ENCODE data around the gene FRY.
"Not testable (repeated sequence)": the region's sequence is repeated elsewhere in the genome, so short reads cannot be mapped to it uniquely, and the experiment has no call there.

Gene FRY

DNA sequence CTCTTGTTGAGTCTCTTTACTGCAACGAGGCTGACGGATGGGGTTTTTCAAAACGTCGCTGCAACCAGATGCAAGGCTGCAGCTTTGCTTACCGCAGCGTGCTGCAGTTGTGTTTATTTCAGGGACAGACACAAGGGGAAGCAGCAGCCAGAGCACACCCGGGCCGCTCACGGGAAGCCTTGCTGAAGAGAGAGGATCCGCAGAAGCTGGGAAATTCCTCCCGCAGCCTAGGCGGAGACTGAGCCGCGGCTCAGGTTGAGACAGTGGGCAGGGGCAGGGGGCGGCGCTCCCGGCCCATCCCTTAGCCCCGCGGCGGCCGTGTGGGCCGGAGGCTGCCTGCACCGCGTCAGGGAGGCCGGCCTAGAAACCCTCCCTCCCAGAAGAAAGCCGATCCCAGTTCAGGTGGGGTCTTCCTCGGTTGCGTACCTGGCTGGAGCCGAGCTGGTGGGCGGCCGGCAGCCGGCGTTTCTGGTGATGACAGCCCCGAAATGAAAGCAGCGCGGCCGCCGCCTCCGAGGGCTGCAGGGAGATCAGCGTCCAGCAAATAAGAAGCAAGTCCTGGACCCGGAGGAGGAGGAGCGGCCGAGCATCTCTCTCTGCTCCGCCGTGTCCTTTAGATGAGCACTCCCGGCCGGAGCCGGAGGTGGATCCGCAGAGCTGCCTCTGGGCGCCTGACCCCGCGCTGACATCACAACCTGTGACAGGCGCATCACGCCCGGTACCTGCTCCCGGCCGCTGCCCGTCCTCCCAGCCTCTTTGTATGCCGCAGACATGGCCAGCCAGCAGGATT, at the start of gene FRY:
Gene FRY, plus strand, starts transcription at position 750 of the 790 bp plus-strand sequence. Its CDS starts 22 bp downstream, at position 772.
- peak; percentile 38 for DNase-seq (ENCODE audit: low spot score)

DNA sequence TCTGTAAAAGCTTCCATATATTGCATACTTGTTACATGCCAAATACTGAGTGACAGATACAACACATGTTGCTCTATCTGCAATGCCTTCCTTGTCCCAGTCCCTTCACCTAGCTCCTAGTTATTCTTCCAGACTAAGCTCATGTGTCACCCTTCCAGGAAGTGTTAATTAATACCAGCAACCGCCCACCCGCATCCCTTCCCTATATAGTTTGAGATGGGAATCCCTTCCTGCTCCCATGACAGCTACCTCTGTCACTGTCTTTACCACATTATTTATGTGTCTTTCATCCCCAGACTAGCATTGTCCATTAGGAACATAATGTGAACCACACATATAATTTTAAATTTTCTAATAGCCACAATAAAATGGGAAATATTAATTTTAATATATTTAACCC, 49.5 kb upstream of the FRY start:
- no peak for DNase-seq (ENCODE audit: low spot score)

DNA sequence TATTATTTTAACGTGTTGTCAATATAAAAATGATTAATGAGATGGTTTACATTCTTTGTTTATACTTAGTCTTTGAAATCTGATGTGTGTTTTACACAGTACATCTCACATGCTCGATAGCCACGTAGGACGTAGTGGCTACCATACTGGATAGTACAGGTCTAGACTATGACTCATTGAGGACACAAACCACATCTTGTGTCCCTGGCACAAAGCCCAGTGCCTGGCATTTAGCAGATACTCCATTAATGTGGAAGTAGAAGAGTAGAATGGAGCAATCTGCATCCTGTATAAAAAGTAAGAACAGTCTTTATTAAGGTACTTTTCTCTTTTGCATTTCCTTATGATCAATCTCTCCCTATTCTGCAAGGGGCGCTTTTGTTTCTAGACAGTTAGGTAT, 49.0 kb upstream of the FRY start:
- DNase-seq (ENCODE audit: low spot score), result peak; percentile 10

DNA sequence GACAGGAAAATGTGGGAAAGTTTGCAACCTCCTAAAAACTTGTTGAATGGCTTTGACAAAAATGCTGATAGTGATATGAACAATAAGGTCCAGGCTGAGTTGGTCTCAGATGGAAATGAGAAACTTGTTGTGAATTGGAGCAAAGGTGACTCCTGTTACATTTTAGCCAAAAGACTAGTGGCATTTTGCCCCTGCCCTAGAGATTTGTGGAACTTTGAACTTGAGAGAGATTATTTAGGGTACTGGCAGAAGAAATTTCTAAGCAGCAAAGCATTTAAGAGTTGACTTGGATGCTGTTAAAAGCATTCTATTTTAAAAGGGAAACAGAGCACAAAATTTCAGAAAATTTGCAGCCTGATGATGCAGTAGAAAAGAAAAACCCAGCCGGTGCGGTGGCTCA, 47.9 kb upstream of the FRY start:
- not testable (repeated sequence) for DNase-seq (ENCODE audit: low spot score)

DNA sequence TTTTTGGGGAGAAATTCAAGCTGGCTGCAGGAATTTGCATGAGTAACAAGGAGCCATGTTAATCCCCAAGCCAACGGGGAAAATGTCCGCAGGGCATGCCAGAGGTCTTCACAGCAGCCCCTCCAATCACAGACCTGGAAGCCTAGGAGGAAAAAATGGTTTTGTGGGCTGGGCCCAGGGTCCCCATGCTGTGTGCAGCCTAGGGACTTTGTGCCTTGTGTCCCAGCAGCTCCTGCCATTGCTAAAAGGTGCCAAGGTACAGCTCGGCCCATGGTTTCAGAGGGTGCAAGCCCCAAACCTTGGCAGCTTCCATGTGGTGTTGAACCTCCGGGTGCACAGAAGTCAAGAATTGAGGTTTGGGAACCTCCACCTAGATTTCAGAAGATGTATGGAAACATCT, 47.2 kb upstream of the FRY start:
- not testable (repeated sequence) for DNase-seq (ENCODE audit: low spot score)

DNA sequence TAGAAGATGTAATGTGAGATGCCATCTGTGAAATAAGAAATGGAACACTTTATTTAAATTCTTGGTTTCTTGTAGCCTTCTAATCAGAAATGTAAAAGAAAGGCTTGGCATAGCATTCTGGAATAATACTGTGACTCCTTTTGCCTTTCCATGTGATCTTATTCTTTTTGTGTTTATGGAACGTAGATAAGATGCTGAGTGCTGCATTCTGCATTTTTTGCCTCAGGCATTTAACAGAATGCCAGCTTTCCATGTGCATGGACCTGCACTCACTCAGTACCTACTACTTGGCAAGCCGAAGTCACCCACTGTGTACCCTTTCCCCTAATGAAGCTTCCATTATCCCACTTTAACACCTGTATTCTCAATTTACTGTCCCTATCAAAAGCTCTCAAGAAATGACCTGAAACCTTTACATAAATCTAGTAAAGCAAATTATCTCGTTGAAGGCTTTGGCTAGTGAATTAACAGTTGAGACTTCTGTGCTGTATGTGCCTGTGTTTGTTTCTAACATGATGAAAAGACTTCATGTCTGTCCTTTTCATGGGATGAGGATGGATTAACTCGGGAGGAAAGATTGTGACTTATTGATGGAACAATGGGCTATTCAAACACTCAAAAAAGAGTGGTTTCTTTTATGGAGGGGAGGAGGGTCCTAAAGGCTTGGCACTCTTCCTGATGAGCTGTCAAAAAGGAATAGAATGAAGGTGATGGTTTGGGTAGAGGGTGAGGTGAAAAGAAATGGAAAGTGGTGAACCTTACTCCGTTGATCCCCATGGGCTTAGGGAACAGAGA, 44.7 kb upstream of the FRY start:
- DNase-seq (ENCODE audit: low spot score), result no peak

DNA sequence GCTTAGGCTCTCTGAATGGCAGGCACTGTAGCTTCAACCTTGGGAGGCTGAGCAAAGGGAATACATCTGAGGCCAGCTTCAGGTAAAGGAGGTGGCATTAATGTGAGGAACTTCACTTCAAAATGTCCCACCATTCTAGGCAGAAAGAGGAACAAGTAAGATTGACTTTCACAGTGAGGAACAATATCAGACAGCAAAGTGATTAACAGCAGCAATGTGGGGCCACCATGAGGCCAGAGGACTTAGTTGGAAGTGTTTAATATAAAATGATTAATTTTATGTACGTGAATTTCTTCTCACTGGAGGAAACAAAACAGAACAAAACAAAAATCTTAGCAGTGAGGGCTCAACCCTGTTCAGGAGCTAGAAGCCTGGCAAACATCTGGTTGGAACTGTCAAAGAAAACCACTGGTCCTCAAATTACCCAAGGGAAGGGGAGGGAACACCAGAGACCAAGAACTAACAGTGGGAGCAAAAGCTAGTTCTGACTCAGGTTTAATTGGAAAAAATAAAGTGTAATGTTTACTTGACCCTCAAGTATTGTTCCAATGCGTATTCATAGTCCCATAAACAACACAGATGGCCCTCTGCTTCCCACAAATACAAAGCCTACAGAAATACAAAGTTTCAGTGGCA, 43.9 kb upstream of the FRY start:
- DNase-seq (ENCODE audit: low spot score), result no peak

DNA sequence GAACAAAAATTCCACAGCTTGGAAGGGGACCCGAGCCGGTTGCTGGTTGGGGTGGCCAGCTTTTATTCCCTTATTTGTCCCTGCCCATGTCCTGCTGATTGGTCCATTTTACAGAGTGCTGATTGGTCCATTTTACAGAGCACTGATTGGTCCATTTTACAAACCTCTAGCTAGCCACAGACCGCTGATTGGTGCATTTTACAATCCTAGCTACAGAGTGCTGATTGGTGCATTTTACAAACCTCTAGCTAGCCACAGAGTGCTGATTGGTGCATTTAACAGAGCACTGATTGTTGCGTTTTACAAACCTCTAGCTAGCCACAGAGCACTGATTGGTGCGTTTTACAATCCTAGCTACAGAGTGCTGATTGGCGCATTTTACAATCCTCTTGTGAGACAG, 37.2 kb upstream of the FRY start:
- not testable (repeated sequence) for DNase-seq (ENCODE audit: low spot score)

DNA sequence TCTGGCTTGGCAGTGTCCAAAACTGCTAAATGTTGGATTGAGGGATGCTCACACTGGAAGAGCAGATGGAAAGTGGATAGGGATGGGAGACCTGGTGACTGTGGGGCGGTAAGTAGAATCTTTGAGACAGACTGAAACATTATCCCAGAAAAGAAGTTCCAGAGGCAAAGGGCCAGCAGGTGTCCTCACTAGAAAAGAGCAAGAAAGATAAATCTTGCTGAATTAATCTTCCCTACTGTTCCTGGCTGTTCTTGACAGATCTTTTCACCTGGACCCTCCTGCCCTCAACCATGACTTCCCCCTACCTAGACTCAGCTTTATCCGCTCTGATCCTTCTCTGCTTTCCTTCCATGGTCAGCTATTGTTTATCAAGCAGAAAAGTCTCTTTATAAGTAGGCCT, 35.0 kb upstream of the FRY start:
- no peak for DNase-seq (ENCODE audit: low spot score)

DNA sequence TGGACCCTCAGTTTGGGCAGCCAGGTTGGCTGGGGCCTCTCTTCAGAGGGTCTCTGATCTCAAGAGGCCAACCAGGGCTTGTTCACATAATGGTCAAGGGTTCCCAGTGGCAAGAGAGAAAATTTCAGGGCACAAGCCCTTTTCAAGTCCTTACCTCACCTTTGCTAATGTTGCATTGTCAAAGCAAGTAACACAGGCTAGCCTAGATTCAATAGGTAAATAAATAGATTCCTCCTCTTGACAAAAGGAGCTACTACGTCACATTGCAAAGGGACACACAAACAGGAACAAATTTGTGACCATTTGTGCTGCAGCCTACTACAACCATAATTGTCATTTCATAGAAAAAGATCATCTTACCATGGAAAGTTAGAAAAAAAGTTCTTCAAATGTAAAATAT, 33.9 kb upstream of the FRY start:
- DNase-seq (ENCODE audit: low spot score), result no peak

DNA sequence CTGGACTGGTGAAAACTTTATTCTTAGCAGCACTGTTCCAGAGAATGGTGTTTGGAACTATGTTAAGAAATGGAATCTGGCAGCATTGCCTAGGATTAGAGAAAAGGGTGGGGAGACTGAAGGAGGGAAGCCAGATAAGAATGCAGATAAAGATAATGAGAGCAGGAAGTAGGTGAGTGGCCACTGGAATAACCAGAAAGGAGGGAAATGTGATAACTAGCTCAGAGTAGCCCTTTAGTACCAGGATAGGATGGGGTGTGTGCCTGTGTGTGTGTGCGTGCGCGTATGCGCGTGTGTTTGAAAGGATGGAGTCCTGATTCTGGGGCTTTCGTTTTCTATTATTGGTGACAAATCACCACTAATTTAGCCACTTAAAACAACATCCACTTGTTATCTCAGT, 33.4 kb upstream of the FRY start:
- no peak for DNase-seq (ENCODE audit: low spot score)

DNA sequence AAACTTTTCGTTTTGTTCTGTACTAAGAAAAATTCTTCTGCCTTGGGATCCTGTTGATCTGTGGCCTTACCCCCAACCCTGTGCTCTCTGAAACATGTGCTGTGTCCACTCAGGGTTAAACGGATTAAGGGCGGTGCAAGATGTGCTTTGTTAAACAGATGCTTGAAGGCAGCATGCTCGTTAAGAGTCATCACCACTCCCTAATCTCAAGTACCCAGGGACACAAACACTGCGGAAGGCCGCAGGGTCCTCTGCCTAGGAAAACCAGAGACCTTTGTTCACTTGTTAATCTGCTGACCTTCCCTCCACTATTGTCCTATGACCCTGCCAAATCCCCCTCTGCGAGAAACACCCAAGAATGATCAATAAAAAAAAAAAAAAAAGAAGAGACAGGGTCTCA, 30.8 kb upstream of the FRY start:
- not testable (repeated sequence) for DNase-seq (ENCODE audit: low spot score)

DNA sequence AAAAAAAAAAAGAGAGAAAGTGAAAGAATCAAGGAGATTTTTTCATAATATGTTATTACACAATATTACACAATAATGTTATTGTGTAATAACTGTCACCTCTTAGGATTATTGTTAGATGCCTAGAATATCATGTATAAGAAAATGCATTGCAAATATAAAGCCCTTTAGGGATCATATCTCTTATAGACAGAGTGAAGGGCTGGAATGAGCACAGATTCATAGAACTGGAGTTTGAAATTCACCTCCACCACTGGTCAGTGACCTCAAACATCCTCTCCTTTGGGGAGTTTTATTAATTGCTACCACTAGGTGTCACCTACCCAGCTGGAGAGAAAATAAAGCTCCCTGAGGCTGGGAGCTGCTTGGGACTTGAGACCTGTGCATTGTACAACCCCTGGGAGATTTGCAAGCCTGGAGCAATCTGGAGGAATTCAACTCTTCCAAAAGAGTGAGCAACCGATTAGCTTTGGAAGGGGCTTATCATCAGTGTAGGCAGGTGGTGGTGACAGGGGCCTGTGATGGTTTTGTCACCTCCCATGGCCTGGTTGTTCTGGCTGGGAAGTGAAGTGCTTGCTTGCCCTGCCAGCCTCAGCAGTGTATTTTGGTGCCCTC, 30.3 kb upstream of the FRY start:
- no peak for DNase-seq (ENCODE audit: low spot score)

DNA sequence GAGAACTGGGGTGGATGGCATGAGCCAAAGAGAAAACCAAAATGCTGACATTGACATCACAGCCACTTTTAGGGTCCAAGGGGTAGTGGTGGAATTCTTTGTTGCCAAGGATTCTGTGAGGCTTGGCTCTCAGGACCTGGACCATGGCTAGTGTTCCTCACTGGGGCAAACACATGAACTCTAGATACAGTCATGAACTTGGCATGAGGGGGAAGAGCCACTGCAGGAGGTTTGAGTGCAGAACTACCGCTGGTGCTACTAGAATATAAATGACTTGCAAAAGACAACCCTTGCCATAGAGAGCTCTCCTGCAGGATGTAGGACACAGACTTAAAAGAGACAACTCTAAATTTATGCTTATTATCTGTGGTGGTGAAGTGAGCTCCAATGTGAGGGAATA, 29.8 kb upstream of the FRY start:
- no peak for DNase-seq (ENCODE audit: low spot score)

DNA sequence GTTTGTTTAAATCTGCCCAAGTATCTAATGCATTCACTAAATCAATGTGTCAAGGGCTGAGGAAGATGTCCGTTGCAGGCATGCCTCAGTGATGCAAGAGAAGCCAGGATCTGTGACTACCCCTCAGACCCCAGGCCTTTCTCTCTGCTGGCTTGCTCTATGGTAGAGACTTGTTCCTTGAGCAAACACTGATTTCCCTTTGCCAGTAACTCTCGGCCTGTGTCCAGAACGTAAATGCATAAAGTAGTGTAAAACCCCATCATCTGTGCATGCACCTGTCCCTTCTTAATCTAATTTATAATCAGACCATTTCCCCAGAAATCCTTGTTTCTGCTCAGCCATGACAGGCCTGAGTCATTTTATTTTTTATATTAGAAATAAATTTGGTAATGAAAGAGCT, 28.7 kb upstream of the FRY start:
- DNase-seq (ENCODE audit: low spot score), result no peak

DNA sequence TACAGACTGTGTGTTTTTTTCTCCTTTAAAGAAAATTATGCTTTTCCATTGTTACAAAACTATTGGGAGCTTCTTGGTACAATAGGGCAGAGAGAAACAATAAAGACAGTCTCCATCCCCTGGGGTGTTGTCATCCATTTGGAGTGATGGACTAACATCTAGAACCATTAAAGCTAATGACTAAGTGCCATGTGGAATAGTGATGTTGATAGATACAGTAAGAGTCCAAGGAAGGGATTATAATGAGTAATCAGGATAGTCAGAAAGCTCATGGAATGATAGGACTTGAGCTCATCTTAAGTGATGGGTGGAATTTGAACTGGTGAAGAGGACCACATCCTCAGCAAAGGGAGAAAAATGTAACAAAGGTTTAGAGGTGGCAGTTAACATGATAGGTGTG, 24.1 kb upstream of the FRY start:
- no peak for DNase-seq (ENCODE audit: low spot score)

DNA sequence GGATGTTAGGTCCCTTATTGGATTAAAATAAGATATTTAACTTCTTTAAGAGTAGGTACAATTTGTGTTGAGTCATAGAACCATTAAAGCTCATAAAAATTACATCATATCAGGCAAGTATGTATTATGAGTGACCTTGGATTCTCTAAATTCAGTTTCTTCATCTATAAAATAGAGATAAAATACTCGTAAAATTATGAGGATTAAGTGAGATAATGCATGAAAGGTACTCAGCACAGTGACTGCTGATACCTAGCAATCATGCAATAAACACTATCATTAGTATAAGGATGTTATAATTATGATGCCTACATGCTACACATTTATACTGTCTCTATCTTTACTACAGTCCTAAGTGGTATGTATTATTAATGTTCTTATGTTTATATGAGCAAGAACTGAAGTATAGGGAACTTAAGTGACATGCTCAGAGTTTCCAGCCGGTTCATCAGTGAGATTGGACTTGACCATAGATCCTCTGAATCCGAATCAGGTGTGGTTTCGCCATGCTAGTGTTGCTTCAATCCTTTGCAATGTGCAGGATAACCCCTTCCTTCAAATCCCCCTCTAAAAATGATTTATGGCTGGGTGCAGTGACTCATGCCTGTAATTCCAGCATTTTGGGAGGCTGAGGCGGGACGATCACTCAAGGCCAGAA, 22.9 kb upstream of the FRY start:
- DNase-seq (ENCODE audit: low spot score), result no peak

DNA sequence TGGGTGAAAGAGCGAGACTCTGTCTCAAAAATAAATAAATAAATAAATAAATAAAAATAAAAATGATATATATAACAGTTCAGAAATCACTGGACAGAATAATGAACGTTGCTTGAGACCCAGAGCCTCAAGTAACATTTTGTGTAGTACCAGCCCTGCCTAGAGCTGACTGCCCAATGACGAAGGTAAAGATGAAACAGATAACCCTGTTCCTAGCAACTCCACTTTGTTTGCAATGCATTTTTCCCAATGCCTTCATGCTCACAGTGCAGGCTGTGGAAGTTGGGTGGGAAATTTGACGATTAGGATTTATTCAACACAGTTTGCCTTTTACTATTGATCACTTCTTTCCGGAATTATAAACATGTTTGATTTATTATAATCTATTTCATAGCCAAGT, 22.2 kb upstream of the FRY start:
- no peak for DNase-seq (ENCODE audit: low spot score)

DNA sequence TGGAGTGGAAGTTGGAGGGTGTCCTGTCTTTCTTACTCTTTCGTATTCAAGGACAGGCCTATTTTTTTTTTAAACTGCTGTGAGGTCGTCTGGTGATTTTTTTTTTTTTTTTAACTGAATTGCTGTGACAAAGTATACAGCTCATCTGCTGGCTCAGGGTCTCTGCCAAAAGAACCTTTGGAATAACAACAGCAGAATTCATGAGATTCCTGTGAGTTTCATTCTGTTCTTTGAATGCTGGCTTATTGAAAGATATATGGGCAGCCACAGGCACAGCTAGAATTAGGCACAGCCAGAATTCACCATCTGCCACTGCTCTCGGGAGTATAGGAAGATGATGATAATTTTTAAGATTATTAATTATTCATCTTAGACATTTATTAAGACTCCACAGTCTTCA, 21.4 kb upstream of the FRY start:
- DNase-seq (ENCODE audit: low spot score), result no peak

DNA sequence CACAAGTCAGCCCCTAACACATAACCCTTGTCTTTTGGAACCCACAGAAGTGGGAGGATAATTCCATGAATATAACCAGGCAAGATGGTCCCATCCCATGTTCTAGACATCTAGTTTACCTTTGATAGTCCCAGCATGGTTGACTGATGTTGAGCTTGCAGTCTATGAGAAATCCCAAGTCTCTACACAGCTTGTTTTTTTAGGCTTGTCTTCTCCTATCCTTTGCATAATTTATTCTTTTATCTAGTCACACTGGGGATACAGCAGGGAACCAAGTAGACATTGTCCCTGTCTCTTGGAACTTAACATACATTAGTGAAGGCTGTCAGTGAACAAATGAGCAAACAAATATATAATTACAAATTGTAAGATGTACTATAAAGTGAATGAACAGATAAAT, 19.6 kb upstream of the FRY start:
- no peak for DNase-seq (ENCODE audit: low spot score)

DNA sequence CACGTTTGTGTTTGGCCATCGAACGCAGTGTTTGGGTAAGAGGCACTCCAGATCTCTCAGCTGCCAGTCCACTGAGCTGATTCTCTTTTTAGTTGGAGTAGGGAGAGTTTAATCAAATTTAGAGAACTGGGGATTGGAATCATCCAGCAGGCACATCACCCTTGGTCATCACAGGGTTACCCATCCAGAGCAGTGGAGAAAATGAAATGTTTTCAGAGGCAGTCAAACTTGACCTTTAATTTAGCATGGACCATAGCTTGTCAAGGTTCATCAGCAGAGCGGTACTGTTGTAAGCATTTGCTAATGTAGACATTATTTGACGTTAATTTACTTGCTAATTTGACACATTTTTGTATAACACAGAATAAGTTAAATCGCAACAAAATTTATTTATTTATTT, 18.4 kb upstream of the FRY start:
- DNase-seq (ENCODE audit: low spot score), result no peak

DNA sequence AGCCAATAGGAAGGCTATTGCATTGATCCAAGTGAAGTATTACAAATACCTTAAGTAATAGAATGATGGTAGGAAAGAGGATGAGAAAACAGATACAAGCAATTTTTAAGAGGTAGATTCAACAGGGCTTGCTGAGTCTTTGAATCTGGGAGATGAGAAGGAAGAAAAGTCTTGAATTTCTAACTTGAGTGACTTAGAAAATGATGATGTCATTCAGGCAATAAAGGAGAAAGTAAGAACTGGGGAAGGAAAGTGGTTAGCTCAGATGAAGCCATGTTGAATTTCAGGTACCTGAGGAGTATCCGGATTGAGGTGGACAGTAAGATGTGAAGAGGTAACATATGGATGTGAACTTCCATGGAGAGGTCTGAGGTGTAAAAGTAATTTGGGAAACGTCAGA, 15.5 kb upstream of the FRY start:
- DNase-seq (ENCODE audit: low spot score), result no peak

Data from CD4-positive, alpha-beta T cell treated with Interleukin-2 at 100 ng/mL for 4 hours (primary cell).